ENCODE measurements around the gene MMEL1. TPM values are rescaled to one million over a fixed set of nuclear protein-coding genes. Genes with fewer than 3 reads are reported as not detected.

MMEL1 gene
- total RNA-seq, 2 donors from 2014 or later = not detected

- no peaks in the 10 kb centered on the region for H3K36me3 ChIP-seq (replicated peaks in 1 of 2; ENCODE audit: insufficient read depth in 1 of 2, low read depth in 2 of 2)
- DNase-seq (no peak), ATAC-seq (no peak)
- H3K9me3 ChIP-seq = peaks cover 0 to 12% (median 0%) of the 10 kb centered on the region in 3 donors
- no peaks in the 10 kb centered on the region for H3K27me3 ChIP-seq
- H3K27ac ChIP-seq = no peak overlapping the region
- no peak for TF ChIP-seq POLR2A (IDR thresholded peaks at IDR 0.05)
- TF ChIP-seq CTCF (IDR thresholded peaks at IDR 0.05) = no peak
- WGBS, 2 donors = 65 to 67% methylated on average over 15 to 16 of the region's 16 CpGs
- intact Hi-C loops (cut with DNase I) = no loop called here
- H3K4me1 ChIP-seq = peaks cover 18% of the 10 kb centered on the region
- H3K4me3 ChIP-seq = no peak overlapping the region
Observed at GRCh38 chr1:2638466-2639115, 5.8 kb upstream of the MMEL1 start.

- DNase-seq (no peak), ATAC-seq (no peak)
- no peak for TF ChIP-seq CTCF (IDR thresholded peaks at IDR 0.05)
- no peaks in the 10 kb centered on the region for H3K27me3 ChIP-seq
- intact Hi-C loops (cut with DNase I) = no loop called here
- peaks cover 0 to 12% (median 0%) of the 10 kb centered on the region in 3 donors for H3K9me3 ChIP-seq
- no peaks in the 10 kb centered on the region for H3K36me3 ChIP-seq (replicated peaks in 1 of 2; ENCODE audit: insufficient read depth in 1 of 2, low read depth in 2 of 2)
- peaks cover 14% of the 10 kb centered on the region for H3K4me1 ChIP-seq
- H3K4me3 ChIP-seq = no peak overlapping the region
- no peak overlapping the region for H3K27ac ChIP-seq
- 73 to 74% methylated on average over 5 to 10 of the region's 10 CpGs for WGBS, 2 donors
Observed at GRCh38 chr1:2637442-2638145, 4.8 kb upstream of the MMEL1 start.

GRCh38 chr1:2636733-2637132, 3.9 kb upstream of the MMEL1 start:
- intact Hi-C loops (cut with DNase I) = no loop called here
- no peak for DNase-seq
- TF ChIP-seq CTCF (IDR thresholded peaks at IDR 0.05) (no peak), POLR2A (IDR thresholded peaks at IDR 0.05) (no peak)
- H3K4me3 ChIP-seq = no peak overlapping the region
- H3K27ac ChIP-seq = no peak overlapping the region
- H3K27me3 ChIP-seq = no peaks in the 10 kb centered on the region
- peaks cover 5% of the 10 kb centered on the region for H3K4me1 ChIP-seq
- 87% methylated on average over 7 of the region's 7 CpGs for WGBS, 2 donors
- no peak for ATAC-seq
- H3K36me3 ChIP-seq (replicated peaks in 1 of 2; ENCODE audit: insufficient read depth in 1 of 2, low read depth in 2 of 2) = no peaks in the 10 kb centered on the region
- peaks cover 0 to 12% (median 0%) of the 10 kb centered on the region in 3 donors for H3K9me3 ChIP-seq

GRCh38 chr1:2635361-2636010, 2.7 kb upstream of the MMEL1 start:
- WGBS, 2 donors = 62% methylated on average over 10 of the region's 10 CpGs; no CpG with 5 or more reads in 1 of the 2 donors
- Histone ChIP-seq H3K4me3 (no peak overlapping the region), H3K36me3 (replicated peaks in 1 of 2; ENCODE audit: insufficient read depth in 1 of 2, low read depth in 2 of 2) (no peaks in the 10 kb centered on the region), H3K9me3 (peaks cover 0 to 12% (median 0%) of the 10 kb centered on the region in 3 donors), H3K27ac (no peak overlapping the region), H3K4me1 (no peaks in the 10 kb centered on the region), H3K27me3 (no peaks in the 10 kb centered on the region)
- DNase-seq (no peak), ATAC-seq (no peak)
- intact Hi-C loops (cut with DNase I) = no loop called here
- TF ChIP-seq POLR2A (IDR thresholded peaks at IDR 0.05) (no peak), CTCF (IDR thresholded peaks at IDR 0.05) (no peak)

Measured in body of pancreas (tissue), 4 donors.